ENCODE measurements around the gene COX7A2. TPM values are rescaled to one million over a fixed set of nuclear protein-coding genes. Genes with fewer than 3 reads are reported as not detected.

COX7A2 gene
- total RNA-seq, 1 donor from 2014 or later, result 260 TPM

DNA sequence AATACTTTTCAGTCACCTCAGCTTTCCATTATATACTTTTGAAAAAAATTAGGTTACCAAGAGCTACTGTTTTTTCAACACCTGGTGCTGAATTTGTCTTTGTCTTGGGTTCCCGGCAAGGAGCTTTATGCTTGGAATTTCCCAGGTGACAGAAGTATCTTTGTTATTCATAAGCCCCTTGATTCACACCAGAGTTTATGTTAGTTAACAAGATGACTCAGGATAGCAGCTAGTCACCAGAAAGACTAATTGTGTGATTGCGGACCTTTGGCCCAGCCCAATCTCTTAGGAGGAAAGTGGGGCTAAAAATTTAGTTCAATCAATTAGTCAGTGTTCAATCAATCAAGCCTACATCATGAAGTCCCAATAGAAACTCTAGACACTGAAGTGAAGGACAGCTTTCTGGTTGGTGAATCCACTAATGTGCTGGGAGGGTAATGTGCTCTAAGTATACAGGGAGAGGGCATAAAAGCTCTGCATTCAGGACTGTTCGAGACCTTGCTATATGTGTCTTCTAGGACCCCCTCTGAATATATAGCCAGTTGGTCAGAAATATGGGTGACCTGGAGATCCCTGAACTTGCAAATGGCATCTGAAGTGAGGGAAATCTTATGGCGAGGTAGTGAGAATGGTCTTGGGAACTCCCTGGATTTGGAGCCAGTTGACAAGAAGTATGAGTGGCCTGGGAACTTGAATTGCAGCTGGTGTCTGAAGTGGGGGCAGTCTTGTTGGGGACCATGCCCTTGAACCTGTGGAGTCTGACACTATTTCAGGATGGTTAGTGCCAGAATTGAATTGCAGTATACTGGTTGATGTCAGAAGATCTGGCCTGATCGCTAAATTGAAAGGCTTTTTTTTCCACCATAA, 24.8 kb upstream of the COX7A2 start:
- no peak for DNase-seq (ENCODE audit: low read depth)

GRCh38 chr6:75267461-75267860, 23.9 kb upstream of the COX7A2 start:
- no peak for DNase-seq (ENCODE audit: low read depth)

- DNase-seq (ENCODE audit: low read depth), result peak; percentile 59
Measured at GRCh38 chr6:75266716-75267291, 23.2 kb upstream of the COX7A2 start.

DNA sequence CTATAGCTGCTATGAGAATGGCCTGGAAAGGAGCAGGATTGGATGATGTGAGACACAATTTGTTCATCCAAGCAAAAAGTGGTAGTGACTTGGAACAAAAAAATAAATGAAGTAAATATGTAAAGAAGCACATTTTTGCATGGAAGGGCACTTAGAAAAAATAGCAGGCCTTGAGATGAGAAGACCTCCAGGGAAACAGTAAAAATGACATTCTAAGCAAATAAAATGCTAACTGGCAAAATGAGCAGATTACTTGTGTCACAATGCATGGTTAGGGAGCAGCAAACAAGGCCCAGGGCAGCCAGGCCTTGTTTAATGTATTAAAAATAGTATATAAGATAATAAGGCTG, 19.8 kb upstream of the COX7A2 start:
- DNase-seq (ENCODE audit: low read depth), result no peak

GRCh38 chr6:75262716-75263400, 19.3 kb upstream of the COX7A2 start:
- no peak for DNase-seq (ENCODE audit: low read depth)

DNA sequence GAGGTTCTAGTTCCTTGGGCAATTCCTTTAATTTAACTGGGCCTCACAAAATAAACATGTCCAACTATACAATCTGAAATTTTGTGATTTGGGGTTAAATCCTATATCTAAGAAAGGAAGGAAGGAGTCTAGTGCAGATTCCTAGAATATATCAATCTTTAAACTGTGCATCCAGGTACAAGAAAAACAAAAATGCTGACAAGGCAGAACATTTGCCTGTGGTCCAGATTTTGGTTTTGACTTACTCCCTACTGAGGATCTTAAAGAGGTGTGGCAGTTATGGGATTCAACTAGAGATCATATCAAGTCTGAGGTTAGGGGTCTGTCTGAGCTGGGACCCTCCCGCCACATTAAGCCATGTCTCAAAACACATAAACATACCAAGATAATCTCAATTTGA, 17.7 kb upstream of the COX7A2 start:
- DNase-seq (ENCODE audit: low read depth), result no peak

DNA sequence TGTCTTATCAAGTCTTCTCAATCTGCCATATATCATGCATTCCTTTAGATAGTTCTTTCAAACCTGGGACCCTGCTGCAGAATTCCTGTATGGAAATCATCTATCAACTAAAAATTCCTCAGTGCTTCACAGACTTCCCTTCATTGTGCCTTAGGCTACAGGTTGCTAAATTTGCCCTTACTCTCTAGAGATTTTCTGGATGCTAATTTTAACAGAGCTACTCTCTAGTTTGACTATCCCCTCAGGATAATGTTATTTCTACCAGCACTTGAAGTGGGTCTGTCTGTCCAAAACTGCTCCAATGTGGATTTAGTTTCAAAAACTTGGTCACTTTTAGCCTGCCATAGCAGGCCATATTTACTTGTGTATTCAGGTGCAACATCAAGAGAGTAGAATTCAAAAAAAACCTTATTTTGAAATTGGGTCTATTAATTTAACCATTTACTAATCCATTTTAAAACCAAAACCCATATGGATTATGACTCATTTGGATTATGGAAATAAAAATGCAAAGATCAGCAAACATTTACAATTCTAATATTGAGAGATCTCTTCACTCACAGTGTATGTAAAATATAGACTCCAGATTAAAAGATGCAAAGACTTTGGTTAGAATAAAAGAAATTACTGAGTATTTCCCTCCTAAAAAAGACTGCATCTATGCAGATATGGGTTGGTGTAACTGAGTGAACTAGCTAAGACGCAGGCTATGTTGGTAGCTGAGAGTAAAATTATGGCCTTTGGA, 13.9 kb upstream of the COX7A2 start:
- no peak for DNase-seq (ENCODE audit: low read depth)

- no peak for DNase-seq (ENCODE audit: low read depth)
Measured at GRCh38 chr6:75250552-75250951, 7.0 kb upstream of the COX7A2 start.

DNA sequence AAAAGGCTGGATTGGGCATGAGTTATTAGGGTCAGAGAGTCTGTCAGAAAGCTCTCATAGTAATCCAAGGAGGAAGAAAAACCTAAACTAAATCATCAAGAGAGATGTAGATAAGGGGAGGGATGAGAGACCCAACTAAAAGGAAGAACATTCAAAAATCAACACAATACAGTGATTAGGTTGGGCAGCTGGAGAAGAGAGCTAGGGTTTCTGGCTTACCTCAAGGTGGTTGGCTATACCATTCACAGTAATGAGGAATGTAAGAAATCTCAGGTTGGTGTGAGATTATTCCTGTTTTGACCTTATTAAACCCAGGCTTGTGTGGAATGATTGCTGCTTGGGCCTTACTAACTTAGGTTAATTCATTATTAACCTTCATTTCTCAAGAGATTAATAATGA, 6.2 kb upstream of the COX7A2 start:
- no peak for DNase-seq (ENCODE audit: low read depth)

- DNase-seq (ENCODE audit: low read depth), result no peak
Measured at GRCh38 chr6:75246386-75246785, 2.8 kb upstream of the COX7A2 start.

DNA sequence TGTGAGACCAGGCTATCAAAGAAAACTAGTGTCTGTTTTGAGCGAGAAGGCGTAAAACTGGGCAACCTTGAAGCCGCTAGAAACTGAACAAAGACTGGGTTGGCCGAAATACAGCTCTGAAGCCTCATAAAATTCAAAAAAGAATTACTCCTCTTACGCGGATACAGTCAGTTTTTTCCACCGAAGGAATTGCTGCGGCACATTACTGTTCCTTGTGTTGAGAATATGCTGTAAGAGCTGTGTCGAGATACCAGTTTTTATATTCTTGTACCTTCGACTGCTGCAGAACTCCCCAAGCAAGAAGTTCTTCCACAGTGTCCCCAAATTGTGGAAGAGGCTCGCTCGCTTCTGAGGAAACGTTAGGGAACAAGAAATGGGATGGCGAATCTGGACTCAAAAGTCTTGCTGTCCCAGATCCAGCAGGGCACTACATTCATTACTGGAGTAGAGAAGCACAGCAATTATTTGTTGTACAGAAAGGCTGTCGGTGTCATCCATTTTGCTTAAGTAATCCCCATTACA, 523 bp upstream of the COX7A2 start:
- no peak for DNase-seq (ENCODE audit: low read depth)

DNA sequence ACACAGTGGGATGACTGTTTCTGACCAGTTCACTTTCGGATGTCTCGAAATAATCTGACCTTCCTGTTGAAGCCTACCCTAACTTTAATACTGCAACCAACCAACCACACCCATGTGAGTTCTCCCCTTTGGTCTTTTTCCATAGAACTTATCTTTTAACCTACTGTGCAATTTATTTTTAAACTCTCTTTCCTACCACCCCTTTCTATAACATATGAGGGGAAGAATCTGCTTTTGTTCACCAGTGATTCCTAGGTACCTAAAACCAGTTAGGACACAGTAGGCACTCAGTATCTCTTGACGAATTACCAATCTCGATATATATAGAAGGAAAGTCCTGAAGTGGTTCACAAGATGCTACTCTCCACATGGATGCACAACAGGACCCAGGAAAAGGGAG, 7.0 kb downstream of the COX7A2 start:
- DNase-seq (ENCODE audit: low read depth), result no peak

DNA sequence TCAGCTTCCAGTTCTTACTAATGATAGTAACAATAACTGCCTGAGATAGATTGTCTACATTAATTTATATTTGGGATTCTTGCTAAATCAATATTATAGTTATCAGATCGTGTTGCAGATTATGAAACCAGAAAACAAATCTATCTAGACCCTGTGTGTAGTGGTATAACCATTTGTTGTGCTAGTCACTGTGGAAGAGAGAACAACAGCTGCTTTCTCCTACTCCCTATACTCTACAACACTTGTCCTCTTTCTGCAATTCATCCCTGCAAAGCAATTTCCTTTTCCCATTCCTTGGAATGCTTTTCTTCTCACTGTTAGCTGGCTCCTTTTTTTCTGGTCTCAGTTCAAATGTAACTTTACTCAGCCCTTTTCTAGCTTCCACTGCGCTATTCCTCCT, 8.3 kb downstream of the COX7A2 start:
- peak; percentile 61 for DNase-seq (ENCODE audit: low read depth)

- DNase-seq (ENCODE audit: low read depth), result peak; percentile 51
Measured at GRCh38 chr6:75234126-75234865, 9.3 kb downstream of the COX7A2 start.

GRCh38 chr6:75233092-75233615, 10.4 kb downstream of the COX7A2 start:
- DNase-seq (ENCODE audit: low read depth), result peak; percentile 80

- peak; percentile 66 for DNase-seq (ENCODE audit: low read depth)
Measured at GRCh38 chr6:75230484-75231325, 12.9 kb downstream of the COX7A2 start.

DNA sequence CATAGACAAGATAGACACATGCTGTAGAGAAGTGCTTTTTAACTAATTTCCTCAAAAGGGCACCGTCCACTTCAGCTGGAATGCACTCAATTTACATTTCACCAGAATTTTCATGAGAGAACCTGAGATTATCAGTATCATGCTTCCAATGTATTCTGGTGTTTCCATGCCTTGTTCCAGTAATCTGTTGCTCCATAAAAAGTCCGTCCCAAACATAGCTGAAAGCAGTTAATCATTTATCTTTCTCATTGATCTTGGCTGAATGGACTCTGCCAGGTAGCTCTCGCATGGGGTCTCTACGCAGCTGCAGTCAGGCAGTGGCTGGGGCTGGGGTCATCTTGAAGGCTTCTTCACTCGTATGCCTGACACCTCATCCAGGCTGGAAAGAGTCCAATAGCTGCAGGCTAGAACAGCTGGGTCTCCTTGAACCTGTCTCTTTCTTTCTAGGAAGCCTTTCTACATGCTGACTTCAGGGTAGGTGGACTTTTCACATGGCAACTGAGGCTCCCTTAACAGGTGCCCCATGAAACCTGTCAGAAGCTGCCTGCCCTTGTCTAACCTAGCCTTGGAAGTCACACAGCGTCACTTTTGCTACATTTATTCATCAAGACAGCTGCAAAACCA, 19.2 kb downstream of the COX7A2 start:
- no peak for DNase-seq (ENCODE audit: low read depth)

DNA sequence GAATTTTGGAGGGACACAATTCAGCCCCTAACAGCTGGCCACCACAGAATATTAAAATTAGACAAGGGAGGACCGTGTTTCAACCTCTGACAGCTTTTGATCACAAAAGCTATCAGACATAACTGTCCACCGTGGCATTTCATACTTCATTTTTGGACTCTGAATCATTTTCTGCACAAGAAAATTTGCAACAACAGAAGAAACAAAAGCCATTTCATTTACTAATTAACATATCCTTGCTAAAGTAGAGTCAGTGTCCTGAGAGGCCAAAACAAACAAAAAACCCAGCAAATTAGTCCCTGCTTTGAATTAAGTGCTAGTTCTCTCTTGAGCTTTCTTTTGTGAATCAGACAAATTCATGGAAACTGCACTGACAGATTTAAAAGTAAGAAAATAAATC, 20.2 kb downstream of the COX7A2 start:
- DNase-seq (ENCODE audit: low read depth), result no peak

- no peak for DNase-seq (ENCODE audit: low read depth)
Measured at GRCh38 chr6:75222261-75222660, 21.3 kb downstream of the COX7A2 start.

All from myocyte (in vitro differentiated cells).